HCT116 (cell line): ENCODE data around the gene SPACDR. TPM values are rescaled to one million over a fixed set of nuclear protein-coding genes. Genes with fewer than 3 reads are reported as not detected.

Experiments used
- ATAC-seq: fragments of 200-7000 bp; cut with Tn5 transposase; 2 replicates; pipeline ENCODE4 v1.9.1; 2020; ENCODE audit warnings: mild to moderate bottlenecking, moderate library complexity
- BruUV-seq: library from RNA; stranded (reverse); fragments of 400-500 nt; replicated peaks from 2 replicates; lab custom pipeline; 2021; lab: Mats Ljungman, UMichigan
- CTCF ChIA-PET: fragments of 300-600 bp; sonication (Branson Sonifier 250); formaldehyde crosslinking; loops from one replicate; lab custom pipeline; 2021; ENCODE audit warnings: antibody characterized with exemption; lab: Charles Lee
- POLR2A ChIA-PET: fragments of 300-600, 350-600 bp; sonication (Branson Sonifier 250); formaldehyde crosslinking; loops from one replicate; lab custom pipeline; 2021; ENCODE audit warnings: antibody characterized with exemption; lab: Charles Lee
- RAD21 ChIA-PET, 2 experiments: fragments of 300-600 bp; sonication (Branson Sonifier 250); formaldehyde crosslinking; loops; one replicate each; lab custom pipeline; 2023; ENCODE audit warnings: low total read pairs in 2 of 2; ENCODE audit not compliant: uncharacterized antibody in 2 of 2, unreplicated experiment in 2 of 2, low non-redundant PET in 1 of 2; lab: Charles Lee
- DNase-seq: peaks from one replicate; pipeline ENCODE4 v3.0.0-alpha.2; 2010; ENCODE audit warnings: low read depth, low spot score
- H2AFZ ChIP-seq: fragments of 200-600 bp; shearing (Covaris generic), sonication (generic); 2 replicates; pipeline ENCODE4 v1.6.1; 2017; ENCODE audit warnings: low read depth, mixed run types, mixed read lengths, antibody characterized with exemption, low read length; ENCODE audit not compliant: poor library complexity, severe bottlenecking
- H3K27ac ChIP-seq: 2 replicates; pipeline ENCODE4 v1.5.1; 2012; ENCODE audit warnings: low read depth, low read length
- H3K27me3 ChIP-seq: fragments of 200-600 bp; sonication (generic); 2 replicates; pipeline ENCODE4 v1.6.1; 2016; ENCODE audit warnings: mixed run types, low read length, mixed read lengths; ENCODE audit not compliant: insufficient read depth
- H3K36me3 ChIP-seq, 2 experiments: fragments of 200-500 bp in 1 of 2; fragments of 200-600 bp in 1 of 2; sonication (Bioruptor generic) in 1 of 2; sonication (generic) in 1 of 2; 2 replicates each; pipeline versions ENCODE4 v1.5.1 to v1.6.1; 2014 to 2016; ENCODE audit warnings: low read length in 2 of 2, inconsistent platforms in 1 of 2, mixed read lengths in 1 of 2, mixed run types in 1 of 2; ENCODE audit not compliant: insufficient read depth in 2 of 2, control insufficient read depth in 1 of 2
- H3K4me1 ChIP-seq, 2 experiments: fragments of 200-600 bp in 1 of 2; sonication (generic) in 1 of 2; 2 replicates each; pipeline versions ENCODE4 v1.5.1 to v1.6.1; 2012 to 2017; ENCODE audit warnings: low read length in 2 of 2, inconsistent platforms in 1 of 2, mild to moderate bottlenecking in 1 of 2, mixed read lengths in 1 of 2, mixed run types in 1 of 2, moderate library complexity in 1 of 2; ENCODE audit not compliant: insufficient read depth in 2 of 2, control insufficient read depth in 1 of 2
- H3K4me2 ChIP-seq: fragments of 200-600 bp; sonication (generic); 2 replicates; pipeline ENCODE4 v1.6.1; 2017; ENCODE audit warnings: mixed run types, low read length, mixed read lengths
- H3K4me3 ChIP-seq, 2 experiments: fragments of 200-600 bp in 1 of 2; sonication (generic) in 1 of 2; replicated peaks in 1 of 2; 2 replicates each; pipeline ENCODE4 v1.5.1; 2011 to 2016; ENCODE audit warnings: low read length in 2 of 2, control low read depth in 1 of 2, low read depth in 1 of 2, mild to moderate bottlenecking in 1 of 2, mixed read lengths in 1 of 2, mixed run types in 1 of 2
- H3K79me2 ChIP-seq: fragments of 200-600 bp; sonication (generic); 2 replicates; pipeline ENCODE4 v1.6.1; 2017; ENCODE audit warnings: mild to moderate bottlenecking, mixed run types, low read length, moderate library complexity, mixed read lengths; ENCODE audit not compliant: insufficient read depth
- H3K9ac ChIP-seq: fragments of 200-600 bp; sonication (generic); 2 replicates; pipeline ENCODE4 v1.6.1; 2016; ENCODE audit warnings: low read length, mixed read lengths
- H3K9me2 ChIP-seq: fragments of 200-600 bp; sonication (generic), shearing (Covaris generic); 2 replicates; pipeline ENCODE4 v1.6.1; 2017; ENCODE audit warnings: mixed run types, mild to moderate bottlenecking, moderate library complexity; ENCODE audit not compliant: insufficient read depth
- H3K9me3 ChIP-seq, 2 experiments: fragments of 200-500 bp in 1 of 2; fragments of 200-600 bp in 1 of 2; sonication (Bioruptor generic) in 1 of 2; sonication (generic) in 1 of 2; 2 replicates each; pipeline ENCODE4 v1.6.1; 2014 to 2017; ENCODE audit warnings: low read length in 2 of 2, mixed read lengths in 2 of 2, inconsistent platforms in 1 of 2, low read depth in 1 of 2, mild to moderate bottlenecking in 1 of 2, mixed run types in 1 of 2, moderate library complexity in 1 of 2; ENCODE audit not compliant: control insufficient read depth in 1 of 2, insufficient read depth in 1 of 2
- H4K20me1 ChIP-seq: fragments of 200-600 bp; sonication (generic), shearing (Covaris generic); 2 replicates; pipeline ENCODE4 v1.6.1; 2017; ENCODE audit warnings: mixed run types, mild to moderate bottlenecking, moderate library complexity; ENCODE audit not compliant: insufficient read depth
- CEBPB ChIP-seq: IDR thresholded peaks from 2 replicates; pipeline ENCODE4 v1.6.1; 2012; ENCODE audit warnings: low read depth
- intact Hi-C: fragments of 100-400 bp; cut with micrococcal nuclease; formaldehyde crosslinking; loops from 2 replicates; pipeline ENCODE4 v1.10.0; 2022
- total RNA-seq: library from RNA; stranded (reverse); gene quantifications from one replicate; pipeline ENCODE4 v1.2.1, GENCODE V29; 2021; ENCODE audit not compliant: unreplicated experiment
- TF ChIP-seq, protein P1 (sequence below), 3 experiments: fragments of 200-600 bp in 1 of 3; sonication (generic) in 1 of 3; IDR thresholded peaks in 2 of 3; conservative IDR thresholded peaks in 1 of 3; 2 replicates each; pipeline ENCODE4 v1.5.1; 2012 to 2017; ENCODE audit warnings: low read depth in 2 of 3, low read length in 2 of 3, antibody characterized with exemption in 1 of 3, borderline replicate concordance in 1 of 3, control low read depth in 1 of 3, mild to moderate bottlenecking in 1 of 3, mixed read lengths in 1 of 3, mixed run types in 1 of 3, moderate library complexity in 1 of 3; ENCODE audit not compliant: insufficient read depth in 1 of 3

SPACDR gene
- total RNA-seq, 1 experiment from 2014 or later = 1.7 TPM

DNA sequence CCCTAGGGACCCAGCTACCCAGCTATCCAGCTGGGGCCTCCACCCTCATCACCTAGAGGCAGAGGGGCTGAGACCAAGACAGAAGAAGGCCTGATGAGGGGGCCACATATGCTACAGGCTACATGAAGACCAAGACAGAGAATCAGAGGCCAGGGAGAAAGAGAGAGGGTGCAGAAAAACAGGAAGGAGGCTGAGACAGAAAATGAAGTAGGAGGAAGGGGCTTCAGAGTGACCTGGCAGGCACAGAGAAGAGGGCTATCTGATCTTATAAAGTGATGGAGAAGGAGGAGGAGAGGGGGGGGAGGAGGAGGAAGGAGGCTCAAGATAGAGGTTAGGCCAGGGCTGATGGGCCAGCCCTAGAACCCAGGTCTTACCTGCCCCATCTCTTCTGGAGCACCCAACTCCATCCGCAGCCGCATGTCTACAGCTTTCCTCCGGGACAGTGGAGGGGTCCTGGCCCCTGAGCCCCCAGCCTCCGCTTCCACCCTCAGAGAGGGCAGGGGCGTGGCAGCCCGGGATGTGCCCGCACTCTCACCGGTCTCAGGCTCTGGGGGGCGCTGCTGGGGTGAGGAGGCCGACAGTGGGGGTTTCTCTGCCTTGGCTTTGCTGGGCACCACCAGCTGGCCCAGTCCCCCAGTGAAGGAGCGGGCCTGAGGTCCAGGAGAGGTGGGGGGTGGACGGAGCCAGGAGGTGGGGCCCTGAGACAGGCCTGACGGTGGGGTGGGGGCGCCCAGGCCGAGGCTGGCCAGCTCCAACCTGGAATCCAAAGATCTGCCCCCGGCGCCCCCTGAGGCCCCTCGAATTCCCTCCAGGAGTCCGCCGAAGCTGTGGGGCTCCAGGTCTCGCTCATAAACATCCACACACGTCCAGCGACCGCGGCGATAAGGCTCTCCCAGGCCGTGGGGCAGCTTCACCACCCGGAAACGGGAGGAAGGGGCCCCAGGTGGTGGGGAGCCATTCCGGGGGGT lies 13.1 kb upstream of the SPACDR start:
- RAD21 ChIA-PET = no interaction called here
- Histone ChIP-seq H3K9ac (no peak overlapping the region), H3K36me3 (peaks cover 0 to 2% of the 10 kb centered on the region in 2 experiments; a peak in 1 of 4 replicates), H3K27me3 (no peaks in the 10 kb centered on the region), H3K9me3 (no peaks in the 10 kb centered on the region), H3K4me2 (peak overlapping the region; percentile 81; the same call in 1 of the 2 replicates), H4K20me1 (no peaks in the 10 kb centered on the region), H2AFZ (no peak overlapping the region), H3K27ac (peak overlapping the region; percentile 16; the same call in 1 of the 2 replicates), H3K4me1 (peaks cover 9 to 27% of the 10 kb centered on the region in 2 experiments), H3K9me2 (no peaks in the 10 kb centered on the region), H3K4me3 (no peak overlapping the region; a peak in 1 of 4 replicates), H3K79me2 (peaks cover 6% of the 10 kb centered on the region; the same call in 1 of the 2 replicates)
- ATAC-seq (no peak), DNase-seq (no peak)
- intact Hi-C loops = no loop called here
- TF ChIP-seq, protein P1, sequence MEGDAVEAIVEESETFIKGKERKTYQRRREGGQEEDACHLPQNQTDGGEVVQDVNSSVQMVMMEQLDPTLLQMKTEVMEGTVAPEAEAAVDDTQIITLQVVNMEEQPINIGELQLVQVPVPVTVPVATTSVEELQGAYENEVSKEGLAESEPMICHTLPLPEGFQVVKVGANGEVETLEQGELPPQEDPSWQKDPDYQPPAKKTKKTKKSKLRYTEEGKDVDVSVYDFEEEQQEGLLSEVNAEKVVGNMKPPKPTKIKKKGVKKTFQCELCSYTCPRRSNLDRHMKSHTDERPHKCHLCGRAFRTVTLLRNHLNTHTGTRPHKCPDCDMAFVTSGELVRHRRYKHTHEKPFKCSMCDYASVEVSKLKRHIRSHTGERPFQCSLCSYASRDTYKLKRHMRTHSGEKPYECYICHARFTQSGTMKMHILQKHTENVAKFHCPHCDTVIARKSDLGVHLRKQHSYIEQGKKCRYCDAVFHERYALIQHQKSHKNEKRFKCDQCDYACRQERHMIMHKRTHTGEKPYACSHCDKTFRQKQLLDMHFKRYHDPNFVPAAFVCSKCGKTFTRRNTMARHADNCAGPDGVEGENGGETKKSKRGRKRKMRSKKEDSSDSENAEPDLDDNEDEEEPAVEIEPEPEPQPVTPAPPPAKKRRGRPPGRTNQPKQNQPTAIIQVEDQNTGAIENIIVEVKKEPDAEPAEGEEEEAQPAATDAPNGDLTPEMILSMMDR (IDR thresholded peaks at IDR 0.05 in 2 of 3, conservative IDR thresholded peaks at IDR 0.05 in 1 of 3; ENCODE audit: borderline replicate concordance in 1 of 3, insufficient read depth in 1 of 3, low read depth in 2 of 3, low read length in 2 of 3) = peak in 1 of 3 experiments; percentile 25; a peak in 2 of 6 replicates
- no peak for TF ChIP-seq CEBPB
- CTCF ChIA-PET = interaction anchor here (3.3 kb wide), 1 partner anchor 82 kb away, joined by 14 read pairs; no protein-coding TSS in a partner anchor
- POLR2A ChIA-PET = no interaction called here
- BruUV-seq = no TSS peak
